NCI-H2171 treated with DMSO at 0.1 percent for 48 hours (cell line): Measurements from ENCODE around the gene GRIA4.

Experiments used
- DNase-seq: peaks from one replicate; lab custom pipeline; 2025; lab: John Stamatoyannopoulos, UW

Gene GRIA4

GRCh38 chr11:105789579-105790420, 179.9 kb downstream of the GRIA4 start:
- DNase-seq: no peak

GRCh38 chr11:105790840-105791239, 181.0 kb downstream of the GRIA4 start:
- no peak for DNase-seq

GRCh38 chr11:105793092-105793491, 183.2 kb downstream of the GRIA4 start:
- DNase-seq: no peak

- no peak for DNase-seq
These were observed 189.4 kb downstream of the GRIA4 start for GRCh38 chr11:105799263-105799662.

GRCh38 chr11:105799728-105800462, 190.0 kb downstream of the GRIA4 start:
- no peak for DNase-seq

- DNase-seq: no peak
These were observed 192.5 kb downstream of the GRIA4 start for GRCh38 chr11:105802390-105802789.

GRCh38 chr11:105811242-105811641, 201.4 kb downstream of the GRIA4 start:
- no peak for DNase-seq

- no peak for DNase-seq
These were observed 211.5 kb downstream of the GRIA4 start for GRCh38 chr11:105821372-105821771.

- DNase-seq: no peak
These were observed 211.9 kb downstream of the GRIA4 start for GRCh38 chr11:105821781-105822180.

GRCh38 chr11:105823495-105824033, 213.7 kb downstream of the GRIA4 start:
- no peak for DNase-seq

- DNase-seq: no peak
These were observed 214.7 kb downstream of the GRIA4 start for GRCh38 chr11:105824457-105825013.

- no peak for DNase-seq
These were observed 215.3 kb downstream of the GRIA4 start for GRCh38 chr11:105825141-105825540.

GRCh38 chr11:105827906-105828305, 218.0 kb downstream of the GRIA4 start:
- no peak for DNase-seq

GRCh38 chr11:105829084-105829483, 219.2 kb downstream of the GRIA4 start:
- no peak for DNase-seq

- DNase-seq: no peak
These were observed 224.6 kb downstream of the GRIA4 start for GRCh38 chr11:105834461-105834860.

- DNase-seq: no peak
These were observed 229.0 kb downstream of the GRIA4 start for GRCh38 chr11:105838668-105839384.

- DNase-seq: no peak
These were observed 230.5 kb downstream of the GRIA4 start for GRCh38 chr11:105840391-105840790.

- DNase-seq: no peak
These were observed 242.5 kb downstream of the GRIA4 start for GRCh38 chr11:105852403-105852802.

GRCh38 chr11:105854269-105854668, 244.4 kb downstream of the GRIA4 start:
- no peak for DNase-seq

- DNase-seq: no peak
These were observed 247.1 kb downstream of the GRIA4 start for GRCh38 chr11:105856954-105857353.

GRCh38 chr11:105857728-105858127, 247.9 kb downstream of the GRIA4 start:
- no peak for DNase-seq

- DNase-seq: no peak
These were observed 249.0 kb downstream of the GRIA4 start for GRCh38 chr11:105858841-105859240.
